ENCODE data around the gene GRM8.

DNA sequence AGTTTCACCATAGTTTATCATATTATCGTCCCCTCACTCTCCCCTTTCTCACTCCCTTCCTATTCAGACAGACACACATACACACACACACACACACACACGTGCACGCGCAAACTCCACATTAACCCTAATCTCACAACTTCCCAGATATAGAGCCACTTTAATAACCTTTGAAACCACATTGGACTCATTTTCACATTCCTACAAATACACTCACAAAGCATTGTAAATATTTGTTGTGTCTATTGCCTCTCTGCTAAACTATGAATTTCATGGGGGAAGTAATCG is 433.6 kb downstream of the GRM8 start:
- TF ChIP-seq, protein P1, sequence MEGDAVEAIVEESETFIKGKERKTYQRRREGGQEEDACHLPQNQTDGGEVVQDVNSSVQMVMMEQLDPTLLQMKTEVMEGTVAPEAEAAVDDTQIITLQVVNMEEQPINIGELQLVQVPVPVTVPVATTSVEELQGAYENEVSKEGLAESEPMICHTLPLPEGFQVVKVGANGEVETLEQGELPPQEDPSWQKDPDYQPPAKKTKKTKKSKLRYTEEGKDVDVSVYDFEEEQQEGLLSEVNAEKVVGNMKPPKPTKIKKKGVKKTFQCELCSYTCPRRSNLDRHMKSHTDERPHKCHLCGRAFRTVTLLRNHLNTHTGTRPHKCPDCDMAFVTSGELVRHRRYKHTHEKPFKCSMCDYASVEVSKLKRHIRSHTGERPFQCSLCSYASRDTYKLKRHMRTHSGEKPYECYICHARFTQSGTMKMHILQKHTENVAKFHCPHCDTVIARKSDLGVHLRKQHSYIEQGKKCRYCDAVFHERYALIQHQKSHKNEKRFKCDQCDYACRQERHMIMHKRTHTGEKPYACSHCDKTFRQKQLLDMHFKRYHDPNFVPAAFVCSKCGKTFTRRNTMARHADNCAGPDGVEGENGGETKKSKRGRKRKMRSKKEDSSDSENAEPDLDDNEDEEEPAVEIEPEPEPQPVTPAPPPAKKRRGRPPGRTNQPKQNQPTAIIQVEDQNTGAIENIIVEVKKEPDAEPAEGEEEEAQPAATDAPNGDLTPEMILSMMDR (IDR thresholded peaks at IDR 0.05; ENCODE audit: borderline replicate concordance, extremely low read depth, low read length, poor library complexity, severe bottlenecking): no peak
- TF ChIP-seq EZH2 (IDR thresholded peaks at IDR 0.05; ENCODE audit: borderline replicate concordance, low read depth, low read length, severe bottlenecking): no peak

Data from DND-41 (cell line).